ENCODE measurements around the gene PCDH7. TPM values are rescaled to one million over a fixed set of nuclear protein-coding genes. Genes with fewer than 3 reads are reported as not detected.

The PCDH7 gene, protein sequence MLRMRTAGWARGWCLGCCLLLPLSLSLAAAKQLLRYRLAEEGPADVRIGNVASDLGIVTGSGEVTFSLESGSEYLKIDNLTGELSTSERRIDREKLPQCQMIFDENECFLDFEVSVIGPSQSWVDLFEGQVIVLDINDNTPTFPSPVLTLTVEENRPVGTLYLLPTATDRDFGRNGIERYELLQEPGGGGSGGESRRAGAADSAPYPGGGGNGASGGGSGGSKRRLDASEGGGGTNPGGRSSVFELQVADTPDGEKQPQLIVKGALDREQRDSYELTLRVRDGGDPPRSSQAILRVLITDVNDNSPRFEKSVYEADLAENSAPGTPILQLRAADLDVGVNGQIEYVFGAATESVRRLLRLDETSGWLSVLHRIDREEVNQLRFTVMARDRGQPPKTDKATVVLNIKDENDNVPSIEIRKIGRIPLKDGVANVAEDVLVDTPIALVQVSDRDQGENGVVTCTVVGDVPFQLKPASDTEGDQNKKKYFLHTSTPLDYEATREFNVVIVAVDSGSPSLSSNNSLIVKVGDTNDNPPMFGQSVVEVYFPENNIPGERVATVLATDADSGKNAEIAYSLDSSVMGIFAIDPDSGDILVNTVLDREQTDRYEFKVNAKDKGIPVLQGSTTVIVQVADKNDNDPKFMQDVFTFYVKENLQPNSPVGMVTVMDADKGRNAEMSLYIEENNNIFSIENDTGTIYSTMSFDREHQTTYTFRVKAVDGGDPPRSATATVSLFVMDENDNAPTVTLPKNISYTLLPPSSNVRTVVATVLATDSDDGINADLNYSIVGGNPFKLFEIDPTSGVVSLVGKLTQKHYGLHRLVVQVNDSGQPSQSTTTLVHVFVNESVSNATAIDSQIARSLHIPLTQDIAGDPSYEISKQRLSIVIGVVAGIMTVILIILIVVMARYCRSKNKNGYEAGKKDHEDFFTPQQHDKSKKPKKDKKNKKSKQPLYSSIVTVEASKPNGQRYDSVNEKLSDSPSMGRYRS (N-terminal part only)
- 2.2 and 10.7 TPM in 2 replicates for total RNA-seq

DNA sequence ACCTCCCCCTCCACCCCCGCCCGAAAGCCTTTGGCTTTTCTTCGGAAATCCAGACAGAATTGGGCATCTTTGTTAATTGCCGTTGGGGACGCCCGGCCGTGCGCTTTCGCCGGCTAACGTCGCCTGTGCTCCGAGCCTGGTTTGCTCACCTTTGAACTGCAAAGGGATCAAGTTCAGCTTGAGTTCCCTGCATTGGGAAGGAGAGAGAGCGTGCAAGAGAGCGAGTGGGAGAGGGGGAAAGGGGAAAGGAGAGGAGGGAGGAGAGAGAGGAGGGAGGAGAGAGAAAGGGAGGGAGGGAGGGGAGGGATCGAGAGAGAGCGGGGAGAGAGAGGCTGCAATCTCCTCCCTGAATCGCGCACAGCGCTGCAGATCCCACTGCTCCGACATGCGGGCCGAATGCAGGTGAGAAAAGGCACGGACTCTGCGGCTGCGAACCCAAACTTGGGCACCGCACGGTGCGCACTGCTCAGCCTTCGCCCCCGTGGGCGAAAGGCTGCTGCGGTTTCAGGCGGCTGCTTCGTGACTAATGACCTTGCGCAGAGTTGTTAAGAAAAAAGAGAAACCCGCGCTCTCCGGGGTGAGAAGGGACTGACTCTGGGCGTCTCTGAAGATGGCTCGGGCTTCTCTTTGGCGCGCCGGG lies at the start of gene PCDH7:
Gene PCDH7 (plus strand): TSS at position 349 of the 640 bp plus-strand sequence. CDS start 1,054 bp downstream, outside the sequence.

